Adrenal gland (tissue), 12 donors: Measurements from ENCODE around the gene C8A. TPM values are rescaled to one million over a fixed set of nuclear protein-coding genes. Genes with fewer than 3 reads are reported as not detected.

ENCODE experiments used
- DNase-seq, 7 donors: peaks; one replicate each; pipeline ENCODE4 v3.0.0-alpha.2; 2019 to 2020
- H3K27ac ChIP-seq, 5 donors: fragments of 200-600 bp; sonication (generic) in 4 of 5; 1 replicate in 3 of 5; 2 replicates in 2 of 5; pipeline versions ENCODE4 v1.5.1 to v1.8.0; 2016 to 2020; ENCODE audit warnings: mild to moderate bottlenecking in 1 of 5
- H3K27me3 ChIP-seq: fragments of 200-600 bp; 2 replicates; pipeline ENCODE4 v1.8.0; 2021
- H3K36me3 ChIP-seq, 2 donors: fragments of 200-600 bp; replicated peaks in 1 of 2; 1 replicate in 1 of 2; 2 replicates in 1 of 2; pipeline versions ENCODE4 v1.5.1 to v1.8.0; 2018 to 2022
- H3K4me1 ChIP-seq, 2 donors: fragments of 200-600 bp; replicated peaks in 1 of 2; 1 replicate in 1 of 2; 2 replicates in 1 of 2; pipeline versions ENCODE4 v1.5.1 to v1.8.0; 2018 to 2021
- H3K4me3 ChIP-seq, 4 donors: fragments of 200-600 bp; sonication (generic) in 3 of 4; one replicate each; pipeline ENCODE4 v1.5.1; 2016 to 2018
- H3K9me3 ChIP-seq, 3 donors: fragments of 200-600 bp; sonication (generic) in 1 of 3; replicated peaks in 1 of 3; 1 replicate in 2 of 3; 2 replicates in 1 of 3; pipeline versions ENCODE4 v1.5.1 to v1.8.0; 2016 to 2021
- CTCF ChIP-seq, 6 experiments: fragments of 450-650 bp in 4 of 6; fragments of 200-600 bp in 2 of 6; sonication (generic) in 1 of 6; IDR thresholded peaks; 1 replicate in 5 of 6; 2 replicates in 1 of 6; pipeline versions ENCODE4 v1.5.1 to v1.8.0; 2016 to 2021; ENCODE audit warnings: antibody characterized with exemption in 6 of 6, mild to moderate bottlenecking in 2 of 6, moderate library complexity in 1 of 6
- POLR2A ChIP-seq, 2 donors: fragments of 450-650 bp; IDR thresholded peaks; one replicate each; pipeline ENCODE4 v1.6.1; 2017; ENCODE audit warnings: antibody characterized with exemption in 2 of 2, mild to moderate bottlenecking in 2 of 2, moderate library complexity in 1 of 2
- WGBS, 4 donors: extraction: QIAGEN DNeasy Blood & Tissue Kit in 2 of 4; methylation state at CpG; one replicate each; pipeline versions ENCODE4 v1.1.5 to v1.1.7; 2013 to 2017; 5-methylcytosine and 5-hydroxymethylcytosine counted together
- intact Hi-C, 2 donors: fragments of 100-400 bp; cut with DNase I; formaldehyde crosslinking; loops; one replicate each; pipeline versions ENCODE4 v1.14.1 to v1.15.0; 2022 to 2023
- polyA plus RNA-seq, 3 donors: library from polyadenylated mRNA; stranded (reverse); fragments of 200-250 nt in 2 of 3; fragments of 350-450 nt in 1 of 3; fragmentation: Illumina TruSeq in 1 of 3; extraction: RNeasy Lipid Tissue Mini Kit (QIAGEN cat#74804) in 1 of 3; gene quantifications; one replicate each; pipeline ENCODE4 v1.2.3, GENCODE V29; 2013 to 2014
- total RNA-seq, 9 donors: library from RNA; depleted of rRNA in 4 of 9; stranded (reverse); fragments of >200 nt in 4 of 9; fragments of 120-200 nt in 1 of 9; fragmentation: NEBNext Ultra II Directional in 1 of 9; extraction: Animal tissue kit (Norgen Biotek cat#: 25700) in 1 of 9; gene quantifications; one replicate each; pipeline versions ENCODE4 v1.1.0 to v1.2.4, GENCODE V29; 2013 to 2023
- donor health status: healthy with polysubstance abuse.
- donor health status: Bipolar disorder and iron deficiency.
- donor health status: DM: yes; HTN: yes; CAD: no.
- donor health status: DM: no; HTN: no; CAD: no.
- donor health status: DM: no; HTN: no; CAD: no.
- donor health status: DM: yes; HTN: yes; CAD: no.

Gene C8A
- total and polyA plus RNA-seq, 12 donors, result 0.07 TPM; not detected in 10

GRCh38 chr1:56924116-56924515, 69.5 kb downstream of the C8A start:
- no peak for DNase-seq
- Histone ChIP-seq H3K27ac (no peak overlapping the region), H3K36me3 (no peaks in the 10 kb centered on the region), H3K9me3 (no peaks in the 10 kb centered on the region), H3K4me3 (no peak overlapping the region), H3K4me1 (no peaks in the 10 kb centered on the region), H3K27me3 (no peaks in the 10 kb centered on the region)
- 66 to 86% (median 80%) methylated on average over 5 of the region's 5 CpGs for WGBS, 4 donors
- intact Hi-C loops, result no loop called here
- no peak for TF ChIP-seq CTCF (IDR thresholded peaks at IDR 0.05)
- TF ChIP-seq POLR2A (IDR thresholded peaks at IDR 0.05), result no peak

- TF ChIP-seq POLR2A (IDR thresholded peaks at IDR 0.05), result no peak
- TF ChIP-seq CTCF (IDR thresholded peaks at IDR 0.05), result no peak
- Histone ChIP-seq H3K27ac (no peak overlapping the region), H3K4me3 (no peak overlapping the region), H3K36me3 (no peaks in the 10 kb centered on the region), H3K4me1 (no peaks in the 10 kb centered on the region), H3K9me3 (no peaks in the 10 kb centered on the region), H3K27me3 (no peaks in the 10 kb centered on the region)
- intact Hi-C loops, result no loop called here
- DNase-seq, result no peak
These were observed 70.6 kb downstream of the C8A start for GRCh38 chr1:56925193-56925592.

GRCh38 chr1:56927171-56927570, 72.6 kb downstream of the C8A start:
- no peak for DNase-seq
- no peaks in the 10 kb centered on the region for H3K9me3 ChIP-seq
- H3K36me3 ChIP-seq, result no peaks in the 10 kb centered on the region
- no peak overlapping the region for H3K27ac ChIP-seq
- WGBS, 4 donors, result 65 to 70% (median 67%) methylated on average over 4 of the region's 4 CpGs
- no peaks in the 10 kb centered on the region for H3K4me1 ChIP-seq
- H3K27me3 ChIP-seq, result no peaks in the 10 kb centered on the region
- intact Hi-C loops, result no loop called here
- TF ChIP-seq CTCF (IDR thresholded peaks at IDR 0.05) (no peak), POLR2A (IDR thresholded peaks at IDR 0.05) (no peak)
- H3K4me3 ChIP-seq, result no peak overlapping the region

GRCh38 chr1:56927986-56928385, 73.4 kb downstream of the C8A start:
- Histone ChIP-seq H3K36me3 (no peaks in the 10 kb centered on the region), H3K27me3 (no peaks in the 10 kb centered on the region), H3K4me1 (no peaks in the 10 kb centered on the region), H3K4me3 (no peak overlapping the region), H3K27ac (no peak overlapping the region), H3K9me3 (no peaks in the 10 kb centered on the region)
- 85 to 95% (median 89%) methylated on average over 3 of the region's 3 CpGs for WGBS, 4 donors
- DNase-seq, result no peak
- intact Hi-C loops, result no loop called here
- TF ChIP-seq CTCF (IDR thresholded peaks at IDR 0.05) (no peak), POLR2A (IDR thresholded peaks at IDR 0.05) (no peak)
